Panc1 (cell line): ENCODE data around the gene MTHFS. TPM values are rescaled to one million over a fixed set of nuclear protein-coding genes. Genes with fewer than 3 reads are reported as not detected.

Experiments
- ATAC-seq: fragments of 200-7000 bp; cut with Tn5 transposase; 2 replicates; pipeline ENCODE4 v1.9.1; 2020; ENCODE audit warnings: mild to moderate bottlenecking, moderate library complexity
- BruUV-seq: library from RNA; stranded (reverse); fragments of 400-500 nt; replicated peaks from 2 replicates; lab custom pipeline; 2021; lab: Mats Ljungman, UMichigan
- CTCF ChIA-PET: fragments of 300-600 bp; sonication (Branson Sonifier 250); formaldehyde crosslinking; loops from one replicate; lab custom pipeline; 2022; ENCODE audit warnings: antibody characterized with exemption; lab: Charles Lee
- POLR2A ChIA-PET: fragments of 300-600 bp; sonication (Branson Sonifier 250); formaldehyde crosslinking; loops from one replicate; lab custom pipeline; 2022; ENCODE audit warnings: antibody characterized with exemption; lab: Charles Lee
- DNase-seq: peaks from one replicate; pipeline ENCODE4 v3.0.0-alpha.2; 2010; ENCODE audit warnings: low read depth, low spot score
- H3K27ac ChIP-seq: 2 replicates; pipeline ENCODE4 v1.5.1; 2011; ENCODE audit warnings: mild to moderate bottlenecking, low read length, inconsistent platforms
- H3K27me3 ChIP-seq: fragments of 200-500 bp; sonication (Bioruptor generic); 2 replicates; pipeline ENCODE4 v1.6.0; 2014; ENCODE audit warnings: low read length, inconsistent platforms; ENCODE audit not compliant: control insufficient read depth, insufficient read depth
- H3K36me3 ChIP-seq: fragments of 200-500 bp; sonication (Bioruptor generic); 2 replicates; pipeline ENCODE4 v1.5.1; 2014; ENCODE audit warnings: inconsistent platforms, mild to moderate bottlenecking, low read length, moderate library complexity; ENCODE audit not compliant: control insufficient read depth, insufficient read depth
- H3K4me1 ChIP-seq: 2 replicates; pipeline ENCODE4 v1.5.1; 2011; ENCODE audit warnings: inconsistent platforms, mild to moderate bottlenecking, low read length, moderate library complexity; ENCODE audit not compliant: control insufficient read depth, insufficient read depth
- H3K4me3 ChIP-seq, 2 experiments: 2 replicates each; pipeline ENCODE4 v1.5.1; 2011 to 2012; ENCODE audit warnings: low read depth in 2 of 2, low read length in 2 of 2, mild to moderate bottlenecking in 2 of 2, inconsistent platforms in 1 of 2, moderate library complexity in 1 of 2
- H3K9me3 ChIP-seq: fragments of 200-500 bp; sonication (Bioruptor generic); 2 replicates; pipeline ENCODE4 v1.5.1; 2014; ENCODE audit warnings: low read depth, mild to moderate bottlenecking, inconsistent platforms, low read length, moderate library complexity; ENCODE audit not compliant: control insufficient read depth, insufficient read depth
- POLR2AphosphoS5 ChIP-seq: IDR thresholded peaks from 2 replicates; pipeline ENCODE4 v1.6.1; 2012; ENCODE audit warnings: mild to moderate bottlenecking, low read depth, low read length, moderate library complexity
- SIN3A ChIP-seq: IDR thresholded peaks from 2 replicates; pipeline ENCODE4 v1.6.1; 2012; ENCODE audit warnings: low read depth, mild to moderate bottlenecking, low read length, moderate library complexity, borderline replicate concordance; ENCODE audit not compliant: insufficient read depth
- TCF7L2 ChIP-seq: IDR thresholded peaks from 2 replicates; pipeline ENCODE4 v1.6.1; 2011; ENCODE audit warnings: mild to moderate bottlenecking, low read depth, low read length, inconsistent platforms
- in situ Hi-C: cut with HindIII; loops from 2 replicates; pipeline ENCODE4 v1.10.0; 2016; ENCODE audit warnings: low sequenced_read_pairs, low pct_unique_long_range_greater_than_20kb
- intact Hi-C: fragments of 100-400 bp; cut with micrococcal nuclease; formaldehyde crosslinking; loops from one replicate; pipeline ENCODE4 v1.10.0; 2022; ENCODE audit not compliant: unreplicated experiment
- total RNA-seq: library from RNA; stranded (reverse); gene quantifications from one replicate; pipeline ENCODE4 v1.2.1, GENCODE V29; 2021; ENCODE audit not compliant: unreplicated experiment
- TF ChIP-seq, protein P1 (sequence below): fragments of 450-650 bp; IDR thresholded peaks from 2 replicates; pipeline ENCODE4 v1.5.1; 2017; ENCODE audit warnings: mild to moderate bottlenecking
- TF ChIP-seq, protein P2 (sequence below), 2 experiments: IDR thresholded peaks; 2 replicates each; pipeline ENCODE4 v1.6.1; 2011 to 2012; ENCODE audit warnings: low read depth in 2 of 2, control low read depth in 1 of 2, low read length in 1 of 2, mild to moderate bottlenecking in 1 of 2, moderate library complexity in 1 of 2; ENCODE audit not compliant: insufficient read depth in 1 of 2

The MTHFS gene
- total RNA-seq, 1 experiment from 2014 or later: 50.0 TPM

DNA sequence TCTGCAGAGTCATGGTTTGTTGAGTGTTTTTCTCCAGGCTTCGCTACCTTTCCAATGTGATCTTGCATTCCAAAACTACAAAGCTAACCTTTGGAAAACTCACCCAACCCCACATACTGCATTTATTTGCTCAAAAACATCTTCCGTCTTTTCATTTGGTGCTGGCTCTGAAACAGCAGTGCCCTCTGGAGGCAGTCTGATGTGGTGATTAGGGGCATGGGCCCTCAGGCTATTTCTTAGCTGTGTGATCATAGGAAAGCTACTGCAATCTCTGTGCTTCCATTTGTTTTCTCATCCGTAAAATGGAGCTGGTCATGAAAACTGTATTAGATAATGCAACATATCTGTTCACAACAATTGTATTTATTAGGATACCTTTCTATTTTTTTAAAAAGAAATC, 47.0 kb downstream of the MTHFS start:
- Histone ChIP-seq H3K27ac (no peak overlapping the region), H3K36me3 (no peaks in the 10 kb centered on the region), H3K4me1 (no peaks in the 10 kb centered on the region), H3K4me3 (no peak overlapping the region), H3K27me3 (no peaks in the 10 kb centered on the region), H3K9me3 (no peaks in the 10 kb centered on the region)
- in situ Hi-C loops (no loop called here), intact Hi-C loops (loop anchor here (5.0 to 10.0 kb wide), 3 partner anchors 77 to 505 kb away; no protein-coding TSS in a partner anchor)
- POLR2A ChIA-PET: no interaction called here
- CTCF ChIA-PET: interaction anchor here (0.6 kb wide), 1 partner anchor 15 kb away, joined by 5 read pairs; no protein-coding TSS in a partner anchor
- DNase-seq (no peak), ATAC-seq (no peak)
- no TSS peak for BruUV-seq
- no peak for TF ChIP-seq TCF7L2
- TF ChIP-seq, protein P1, sequence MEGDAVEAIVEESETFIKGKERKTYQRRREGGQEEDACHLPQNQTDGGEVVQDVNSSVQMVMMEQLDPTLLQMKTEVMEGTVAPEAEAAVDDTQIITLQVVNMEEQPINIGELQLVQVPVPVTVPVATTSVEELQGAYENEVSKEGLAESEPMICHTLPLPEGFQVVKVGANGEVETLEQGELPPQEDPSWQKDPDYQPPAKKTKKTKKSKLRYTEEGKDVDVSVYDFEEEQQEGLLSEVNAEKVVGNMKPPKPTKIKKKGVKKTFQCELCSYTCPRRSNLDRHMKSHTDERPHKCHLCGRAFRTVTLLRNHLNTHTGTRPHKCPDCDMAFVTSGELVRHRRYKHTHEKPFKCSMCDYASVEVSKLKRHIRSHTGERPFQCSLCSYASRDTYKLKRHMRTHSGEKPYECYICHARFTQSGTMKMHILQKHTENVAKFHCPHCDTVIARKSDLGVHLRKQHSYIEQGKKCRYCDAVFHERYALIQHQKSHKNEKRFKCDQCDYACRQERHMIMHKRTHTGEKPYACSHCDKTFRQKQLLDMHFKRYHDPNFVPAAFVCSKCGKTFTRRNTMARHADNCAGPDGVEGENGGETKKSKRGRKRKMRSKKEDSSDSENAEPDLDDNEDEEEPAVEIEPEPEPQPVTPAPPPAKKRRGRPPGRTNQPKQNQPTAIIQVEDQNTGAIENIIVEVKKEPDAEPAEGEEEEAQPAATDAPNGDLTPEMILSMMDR: peak; percentile 72

GRCh38 chr15:79846539-79846938, 50.3 kb downstream of the MTHFS start:
- CTCF ChIA-PET: interaction anchor here (0.7 kb wide), 1 partner anchor 50 kb away, joined by 4 read pairs; no protein-coding TSS in a partner anchor
- Histone ChIP-seq H3K4me1 (no peaks in the 10 kb centered on the region), H3K9me3 (no peaks in the 10 kb centered on the region), H3K4me3 (no peak overlapping the region), H3K27me3 (no peaks in the 10 kb centered on the region), H3K27ac (no peak overlapping the region), H3K36me3 (no peaks in the 10 kb centered on the region)
- intact Hi-C loops (no loop called here), in situ Hi-C loops (no loop called here)
- DNase-seq (no peak), ATAC-seq (no peak)
- BruUV-seq: no TSS peak
- POLR2A ChIA-PET: no interaction called here
- no peak for TF ChIP-seq TCF7L2
- TF ChIP-seq SIN3A: no peak
- TF ChIP-seq, protein P1: no peak
- TF ChIP-seq, protein P2, sequence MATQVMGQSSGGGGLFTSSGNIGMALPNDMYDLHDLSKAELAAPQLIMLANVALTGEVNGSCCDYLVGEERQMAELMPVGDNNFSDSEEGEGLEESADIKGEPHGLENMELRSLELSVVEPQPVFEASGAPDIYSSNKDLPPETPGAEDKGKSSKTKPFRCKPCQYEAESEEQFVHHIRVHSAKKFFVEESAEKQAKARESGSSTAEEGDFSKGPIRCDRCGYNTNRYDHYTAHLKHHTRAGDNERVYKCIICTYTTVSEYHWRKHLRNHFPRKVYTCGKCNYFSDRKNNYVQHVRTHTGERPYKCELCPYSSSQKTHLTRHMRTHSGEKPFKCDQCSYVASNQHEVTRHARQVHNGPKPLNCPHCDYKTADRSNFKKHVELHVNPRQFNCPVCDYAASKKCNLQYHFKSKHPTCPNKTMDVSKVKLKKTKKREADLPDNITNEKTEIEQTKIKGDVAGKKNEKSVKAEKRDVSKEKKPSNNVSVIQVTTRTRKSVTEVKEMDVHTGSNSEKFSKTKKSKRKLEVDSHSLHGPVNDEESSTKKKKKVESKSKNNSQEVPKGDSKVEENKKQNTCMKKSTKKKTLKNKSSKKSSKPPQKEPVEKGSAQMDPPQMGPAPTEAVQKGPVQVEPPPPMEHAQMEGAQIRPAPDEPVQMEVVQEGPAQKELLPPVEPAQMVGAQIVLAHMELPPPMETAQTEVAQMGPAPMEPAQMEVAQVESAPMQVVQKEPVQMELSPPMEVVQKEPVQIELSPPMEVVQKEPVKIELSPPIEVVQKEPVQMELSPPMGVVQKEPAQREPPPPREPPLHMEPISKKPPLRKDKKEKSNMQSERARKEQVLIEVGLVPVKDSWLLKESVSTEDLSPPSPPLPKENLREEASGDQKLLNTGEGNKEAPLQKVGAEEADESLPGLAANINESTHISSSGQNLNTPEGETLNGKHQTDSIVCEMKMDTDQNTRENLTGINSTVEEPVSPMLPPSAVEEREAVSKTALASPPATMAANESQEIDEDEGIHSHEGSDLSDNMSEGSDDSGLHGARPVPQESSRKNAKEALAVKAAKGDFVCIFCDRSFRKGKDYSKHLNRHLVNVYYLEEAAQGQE (IDR thresholded peaks at IDR 0.05; ENCODE audit: insufficient read depth in 1 of 2, low read depth in 2 of 2, low read length in 1 of 2): no peak
- TF ChIP-seq POLR2AphosphoS5: no peak
